DND-41 (cell line): ENCODE results near the gene PIK3CB.

ENCODE experiments used
- EZH2 ChIP-seq: IDR thresholded peaks from 3 replicates; pipeline ENCODE4 v1.6.1; 2012; ENCODE audit warnings: borderline replicate concordance, low read depth, mild to moderate bottlenecking, moderate library complexity, low read length, inconsistent platforms; ENCODE audit not compliant: severe bottlenecking
- TF ChIP-seq, protein P1 (sequence below): IDR thresholded peaks from 2 replicates; pipeline ENCODE4 v1.5.1; 2012; ENCODE audit warnings: borderline replicate concordance, low read length, moderate library complexity, mild to moderate bottlenecking; ENCODE audit not compliant: poor library complexity, severe bottlenecking; ENCODE audit errors: extremely low read depth

DNA sequence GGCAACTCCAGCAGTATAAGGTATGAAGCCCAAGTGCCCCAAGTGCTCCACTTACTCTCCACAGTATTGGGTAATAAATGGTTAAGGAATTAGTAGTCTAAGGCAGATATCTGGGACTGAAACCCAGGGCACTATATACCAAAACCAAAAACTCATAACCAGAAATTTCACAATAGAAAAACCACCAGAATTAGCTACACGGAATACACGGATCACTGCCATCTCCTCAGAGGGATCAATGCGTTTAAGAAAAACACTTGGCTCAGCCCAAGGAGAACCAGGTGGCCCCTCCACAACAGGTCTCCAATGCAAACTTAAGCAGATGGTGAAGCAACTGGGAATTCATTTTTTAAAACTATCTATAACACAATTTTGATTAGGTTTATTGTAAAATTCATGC is 142.6 kb downstream of the PIK3CB start:
- TF ChIP-seq, protein P1, sequence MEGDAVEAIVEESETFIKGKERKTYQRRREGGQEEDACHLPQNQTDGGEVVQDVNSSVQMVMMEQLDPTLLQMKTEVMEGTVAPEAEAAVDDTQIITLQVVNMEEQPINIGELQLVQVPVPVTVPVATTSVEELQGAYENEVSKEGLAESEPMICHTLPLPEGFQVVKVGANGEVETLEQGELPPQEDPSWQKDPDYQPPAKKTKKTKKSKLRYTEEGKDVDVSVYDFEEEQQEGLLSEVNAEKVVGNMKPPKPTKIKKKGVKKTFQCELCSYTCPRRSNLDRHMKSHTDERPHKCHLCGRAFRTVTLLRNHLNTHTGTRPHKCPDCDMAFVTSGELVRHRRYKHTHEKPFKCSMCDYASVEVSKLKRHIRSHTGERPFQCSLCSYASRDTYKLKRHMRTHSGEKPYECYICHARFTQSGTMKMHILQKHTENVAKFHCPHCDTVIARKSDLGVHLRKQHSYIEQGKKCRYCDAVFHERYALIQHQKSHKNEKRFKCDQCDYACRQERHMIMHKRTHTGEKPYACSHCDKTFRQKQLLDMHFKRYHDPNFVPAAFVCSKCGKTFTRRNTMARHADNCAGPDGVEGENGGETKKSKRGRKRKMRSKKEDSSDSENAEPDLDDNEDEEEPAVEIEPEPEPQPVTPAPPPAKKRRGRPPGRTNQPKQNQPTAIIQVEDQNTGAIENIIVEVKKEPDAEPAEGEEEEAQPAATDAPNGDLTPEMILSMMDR = no peak
- no peak for TF ChIP-seq EZH2
